GM19099 (cell line): ENCODE data around the gene AP1S1.

Source experiments
- POLR2A ChIP-seq: IDR thresholded peaks from 3 replicates; pipeline ENCODE4 v1.6.1; 2011; ENCODE audit warnings: low read depth; ENCODE audit not compliant: insufficient read length; ENCODE audit errors: extremely low read depth

AP1S1 gene

DNA sequence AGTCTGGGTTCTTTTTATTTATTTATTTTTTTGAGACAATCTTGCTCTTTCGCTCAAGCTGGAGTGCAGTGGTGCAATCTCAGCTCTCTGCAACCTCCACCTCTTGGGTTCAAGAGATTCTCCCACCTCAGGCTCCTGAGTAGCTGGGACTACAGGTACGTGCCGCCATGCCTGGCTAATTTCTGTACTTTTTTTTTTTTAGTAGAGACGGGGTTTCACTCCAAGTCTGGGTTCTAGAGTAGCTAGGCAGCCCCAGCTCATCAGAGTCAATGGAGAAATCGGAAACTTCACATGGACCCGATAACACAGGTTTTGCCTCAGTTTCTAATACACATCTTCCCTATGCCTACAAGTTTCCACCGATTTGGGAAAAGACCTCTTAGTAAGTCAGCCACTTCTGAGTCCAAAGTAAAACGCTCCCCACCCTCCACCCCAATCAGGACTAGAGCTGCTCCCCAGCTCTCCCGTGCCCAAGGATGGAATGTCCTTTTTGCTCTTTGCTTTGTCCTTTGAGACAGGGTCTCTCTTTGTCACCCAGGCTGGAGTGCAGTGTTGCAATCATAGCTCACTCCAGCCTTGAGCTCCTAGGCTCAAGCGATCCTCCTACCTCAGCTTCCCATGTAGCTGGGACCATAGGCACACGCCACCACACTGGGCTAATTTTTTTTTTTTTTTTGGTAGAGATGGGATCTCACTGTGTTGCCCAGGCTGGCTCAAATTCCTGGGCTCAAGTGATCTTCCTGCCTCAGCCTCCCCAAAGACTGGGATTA, 31.2 kb upstream of the AP1S1 start:
- no peak for TF ChIP-seq POLR2A

DNA sequence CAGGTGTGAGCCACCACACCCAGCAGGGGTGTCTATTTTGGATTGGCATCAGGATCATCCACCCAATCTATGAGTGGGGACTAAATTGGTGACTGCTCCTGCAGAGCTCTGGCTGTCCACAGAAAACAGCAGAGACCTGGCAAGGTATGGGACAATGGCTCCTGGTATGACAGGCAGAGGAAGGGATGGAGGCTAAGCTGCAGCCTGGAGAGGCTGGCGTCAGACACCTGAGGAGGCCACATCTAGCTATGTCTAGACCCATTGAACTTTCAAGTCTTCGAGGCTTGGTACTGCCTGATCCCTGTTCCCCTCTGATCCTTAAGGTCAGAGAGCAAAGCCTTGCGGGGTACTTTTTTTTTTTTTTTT, 30.6 kb upstream of the AP1S1 start:
- no peak for TF ChIP-seq POLR2A

DNA sequence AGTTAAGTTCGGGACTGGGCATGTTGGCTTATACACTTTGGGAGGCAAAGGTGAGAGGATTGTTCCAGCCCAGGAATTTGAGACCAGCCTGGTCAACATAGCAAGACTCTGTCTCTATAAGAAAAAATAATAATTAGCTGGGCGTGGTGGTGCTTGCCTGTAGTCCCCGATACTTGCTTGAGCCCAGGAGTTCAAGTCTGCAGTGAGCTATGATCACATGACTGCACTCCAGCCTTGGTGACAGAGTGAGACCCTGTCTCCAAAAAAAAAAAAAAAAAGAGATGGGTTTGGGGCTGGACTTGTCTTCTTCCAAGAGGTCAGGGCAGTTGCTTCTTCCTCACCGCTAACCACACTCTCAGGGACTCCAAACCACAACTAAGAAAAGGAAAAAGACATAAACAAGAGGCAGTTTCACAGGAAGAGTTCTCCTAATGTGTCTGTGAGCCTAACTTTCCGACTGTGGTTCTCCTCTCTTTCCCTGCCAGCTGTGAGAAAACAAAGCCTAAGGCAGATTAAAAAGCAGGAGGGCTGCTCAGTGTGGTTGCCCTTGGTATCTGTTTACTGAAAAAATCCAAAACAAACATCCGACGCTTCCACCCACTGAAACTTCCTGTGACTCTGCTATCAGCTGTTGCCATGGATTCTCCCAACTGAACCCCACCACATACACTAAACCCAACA, 29.8 kb upstream of the AP1S1 start:
- no peak for TF ChIP-seq POLR2A

DNA sequence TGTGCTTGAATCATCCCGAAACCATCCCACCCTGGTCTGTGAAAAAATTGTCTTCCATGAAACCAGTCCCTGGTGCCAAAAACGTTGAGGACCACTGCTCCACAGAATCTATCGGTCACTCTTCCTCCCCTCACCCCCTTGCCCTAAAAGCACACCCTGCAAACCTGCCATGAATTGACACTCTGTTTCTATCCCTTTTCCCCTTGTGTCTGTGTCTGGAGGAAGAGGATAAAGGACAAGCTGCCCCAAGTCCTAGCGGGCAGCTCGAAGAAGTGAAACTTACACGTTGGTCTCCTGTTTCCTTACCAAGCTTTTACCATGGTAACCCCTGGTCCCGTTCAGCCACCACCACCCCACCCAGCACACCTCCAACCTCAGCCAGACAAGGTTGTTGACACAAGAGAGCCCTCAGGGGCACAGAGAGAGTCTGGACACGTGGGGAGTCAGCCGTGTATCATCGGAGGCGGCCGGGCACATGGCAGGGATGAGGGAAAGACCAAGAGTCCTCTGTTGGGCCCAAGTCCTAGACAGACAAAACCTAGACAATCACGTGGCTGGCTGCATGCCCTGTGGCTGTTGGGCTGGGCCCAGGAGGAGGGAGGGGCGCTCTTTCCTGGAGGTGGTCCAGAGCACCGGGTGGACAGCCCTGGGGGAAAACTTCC, 28.2 kb upstream of the AP1S1 start:
- TF ChIP-seq POLR2A = no peak

DNA sequence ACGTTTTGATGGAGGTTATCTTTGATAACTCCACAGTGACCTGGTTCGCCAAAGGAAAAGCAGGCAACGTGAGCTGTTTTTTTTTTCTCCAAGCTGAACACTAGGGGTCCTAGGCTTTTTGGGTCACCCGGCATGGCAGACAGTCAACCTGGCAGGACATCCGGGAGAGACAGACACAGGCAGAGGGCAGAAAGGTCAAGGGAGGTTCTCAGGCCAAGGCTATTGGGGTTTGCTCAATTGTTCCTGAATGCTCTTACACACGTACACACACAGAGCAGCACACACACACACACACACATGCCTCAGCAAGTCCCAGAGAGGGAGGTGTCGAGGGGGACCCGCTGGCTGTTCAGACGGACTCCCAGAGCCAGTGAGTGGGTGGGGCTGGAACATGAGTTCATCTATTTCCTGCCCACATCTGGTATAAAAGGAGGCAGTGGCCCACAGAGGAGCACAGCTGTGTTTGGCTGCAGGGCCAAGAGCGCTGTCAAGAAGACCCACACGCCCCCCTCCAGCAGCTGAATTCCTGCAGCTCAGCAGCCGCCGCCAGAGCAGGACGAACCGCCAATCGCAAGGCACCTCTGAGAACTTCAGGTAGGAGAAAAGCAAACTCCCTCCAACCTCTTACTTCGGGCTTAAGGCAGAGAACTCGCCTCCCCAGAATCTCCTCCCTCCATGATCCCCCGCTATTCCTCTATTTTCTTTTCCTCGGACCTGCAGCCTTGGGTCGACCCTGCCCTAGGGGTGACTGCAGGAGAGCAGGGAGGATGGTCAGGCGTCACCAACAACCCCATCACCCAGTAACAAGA, 27.4 kb upstream of the AP1S1 start, which contains the start of gene SERPINE1:
Gene SERPINE1, plus strand, starts transcription at position 454 of the 809 bp plus-strand sequence. CDS start 1,290 bp downstream, outside the sequence.
- peak; percentile 46 for TF ChIP-seq POLR2A

DNA sequence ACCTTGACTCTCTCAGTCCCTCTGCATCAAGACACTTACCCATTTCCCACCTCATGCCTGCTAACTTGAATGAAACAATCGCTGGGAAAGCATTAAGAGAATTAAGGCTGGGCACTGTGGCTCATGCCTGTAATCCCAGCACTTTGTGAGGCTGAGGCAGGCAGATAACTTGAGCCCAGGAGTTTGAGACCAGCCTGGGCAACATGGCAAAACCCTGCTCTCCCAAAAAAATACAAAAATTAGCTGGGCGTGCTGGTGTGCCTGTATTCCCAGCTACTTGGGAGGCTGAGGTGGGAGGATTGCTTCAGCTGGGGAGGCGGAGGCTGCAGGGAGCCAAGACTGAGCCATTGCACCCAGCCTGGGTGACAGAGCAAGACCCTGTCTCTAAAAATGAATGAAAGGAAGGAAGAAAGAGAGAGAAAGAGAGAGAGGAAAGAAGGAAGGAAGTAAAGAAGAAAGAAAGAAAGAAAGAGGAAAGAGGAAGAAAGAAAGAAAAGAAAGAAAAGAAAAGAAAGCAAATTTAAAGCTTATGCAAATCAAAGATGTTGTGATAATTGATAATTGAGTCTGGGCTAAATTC, 26.7 kb upstream of the AP1S1 start:
- TF ChIP-seq POLR2A = no peak

DNA sequence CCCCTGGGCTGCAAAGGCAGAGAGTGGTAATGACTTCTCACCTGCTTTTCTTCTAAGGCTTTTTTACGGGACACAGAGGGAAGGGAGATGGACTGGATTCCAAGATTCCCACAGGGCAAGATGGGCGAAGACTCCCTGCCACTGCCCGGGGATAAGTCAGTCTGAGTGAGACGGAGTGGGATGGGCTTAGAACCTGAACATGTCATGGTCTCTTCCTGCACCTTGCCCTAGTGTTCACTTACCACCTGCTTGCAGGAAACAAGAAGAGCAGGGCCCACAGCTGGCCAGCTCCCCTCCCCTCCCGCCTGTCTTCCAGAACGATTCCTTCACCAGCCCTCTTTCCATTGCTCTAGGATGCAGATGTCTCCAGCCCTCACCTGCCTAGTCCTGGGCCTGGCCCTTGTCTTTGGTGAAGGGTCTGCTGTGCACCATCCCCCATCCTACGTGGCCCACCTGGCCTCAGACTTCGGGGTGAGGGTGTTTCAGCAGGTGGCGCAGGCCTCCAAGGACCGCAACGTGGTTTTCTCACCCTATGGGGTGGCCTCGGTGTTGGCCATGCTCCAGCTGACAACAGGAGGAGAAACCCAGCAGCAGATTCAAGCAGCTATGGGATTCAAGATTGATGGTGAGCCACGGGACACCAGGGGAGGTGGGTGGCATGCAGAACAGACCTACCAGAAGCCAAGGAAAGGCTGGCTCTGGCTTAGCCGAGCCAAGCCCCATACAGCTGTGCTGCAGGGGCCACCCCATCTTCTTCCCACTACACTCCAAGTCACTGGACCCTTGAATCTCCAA, 26.0 kb upstream of the AP1S1 start:
- TF ChIP-seq POLR2A = no peak

DNA sequence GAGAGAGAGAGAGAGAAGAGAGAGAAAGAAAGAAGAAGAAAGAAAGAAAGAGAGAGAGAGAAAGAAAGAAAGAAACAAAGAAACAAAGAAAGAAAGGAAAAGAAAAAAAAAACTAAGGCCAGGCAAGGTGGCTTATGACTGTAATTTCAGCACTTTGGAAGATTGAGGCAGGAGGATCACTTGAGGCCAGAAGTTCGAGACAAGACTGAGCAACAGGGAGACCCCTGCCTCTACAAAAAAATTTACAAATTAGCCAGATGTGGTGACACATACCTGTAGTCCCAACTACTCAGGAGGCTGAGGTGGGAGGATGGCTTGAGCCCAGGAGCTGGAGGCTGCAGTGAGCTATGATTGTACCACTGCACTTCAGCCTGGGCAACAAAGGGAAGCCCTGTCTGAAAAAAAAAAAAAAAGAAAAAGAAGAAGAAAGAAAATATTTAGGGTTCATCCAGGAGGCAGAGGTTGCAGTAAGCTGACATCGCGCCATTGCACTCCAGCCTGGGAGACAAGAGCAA, 24.6 kb upstream of the AP1S1 start:
- TF ChIP-seq POLR2A = no peak

DNA sequence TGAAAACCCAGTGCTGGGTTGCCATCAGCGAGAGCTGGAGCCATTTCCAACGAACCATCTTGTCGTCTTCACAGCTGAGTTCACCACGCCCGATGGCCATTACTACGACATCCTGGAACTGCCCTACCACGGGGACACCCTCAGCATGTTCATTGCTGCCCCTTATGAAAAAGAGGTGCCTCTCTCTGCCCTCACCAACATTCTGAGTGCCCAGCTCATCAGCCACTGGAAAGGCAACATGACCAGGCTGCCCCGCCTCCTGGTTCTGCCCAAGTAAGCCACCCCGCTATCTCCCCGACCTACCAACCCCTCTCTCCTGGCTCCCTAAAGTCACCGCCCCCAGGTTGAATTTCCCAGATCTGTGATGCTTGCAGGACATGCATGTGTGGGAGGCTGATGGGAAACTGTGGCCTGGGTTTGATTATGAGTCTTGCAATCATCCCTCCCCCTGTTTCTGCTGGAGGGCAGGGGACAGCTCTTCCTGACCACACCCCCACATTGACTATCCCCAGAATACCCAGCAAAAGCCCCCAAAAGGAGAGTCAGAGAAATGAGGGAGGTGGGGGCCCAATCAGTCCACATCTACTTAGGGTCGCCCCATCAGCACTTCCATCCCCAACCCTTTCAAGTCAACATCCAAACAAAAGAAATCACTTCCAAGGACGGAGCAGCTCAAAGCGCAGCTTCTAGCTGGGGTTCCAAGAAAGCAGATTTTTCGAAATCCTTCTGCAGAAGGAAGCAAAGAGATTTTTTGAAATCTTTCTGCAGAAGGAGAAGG, 20.5 kb upstream of the AP1S1 start:
- TF ChIP-seq POLR2A = no peak

DNA sequence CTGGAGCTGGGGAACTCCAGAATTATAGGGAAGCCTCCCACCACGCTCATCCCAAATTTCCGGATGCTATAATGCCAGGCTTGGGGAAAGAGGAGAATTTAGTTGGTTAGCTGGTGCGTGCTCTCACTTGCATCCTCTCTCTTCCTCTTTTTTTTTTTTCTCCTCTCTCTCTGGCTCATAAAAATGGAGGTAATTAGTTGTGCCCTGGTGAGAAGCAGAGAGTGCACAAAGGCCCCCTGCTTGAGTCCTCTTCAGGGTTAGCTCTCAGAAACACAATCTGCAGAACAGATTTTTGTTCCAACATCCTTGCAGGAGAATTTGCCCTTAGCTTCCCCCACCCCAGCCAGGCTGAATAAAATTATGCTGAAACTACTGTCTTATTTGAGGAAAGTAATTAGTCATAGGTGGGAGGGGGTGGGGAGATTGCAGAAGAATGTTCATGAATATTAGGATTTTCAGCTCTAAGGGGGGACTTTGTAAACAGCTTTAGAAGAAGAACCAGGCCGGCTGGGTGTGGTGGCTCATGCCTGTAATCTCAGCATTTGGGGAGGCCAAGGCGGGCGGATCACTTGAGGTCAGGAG, 19.8 kb upstream of the AP1S1 start:
- no peak for TF ChIP-seq POLR2A

DNA sequence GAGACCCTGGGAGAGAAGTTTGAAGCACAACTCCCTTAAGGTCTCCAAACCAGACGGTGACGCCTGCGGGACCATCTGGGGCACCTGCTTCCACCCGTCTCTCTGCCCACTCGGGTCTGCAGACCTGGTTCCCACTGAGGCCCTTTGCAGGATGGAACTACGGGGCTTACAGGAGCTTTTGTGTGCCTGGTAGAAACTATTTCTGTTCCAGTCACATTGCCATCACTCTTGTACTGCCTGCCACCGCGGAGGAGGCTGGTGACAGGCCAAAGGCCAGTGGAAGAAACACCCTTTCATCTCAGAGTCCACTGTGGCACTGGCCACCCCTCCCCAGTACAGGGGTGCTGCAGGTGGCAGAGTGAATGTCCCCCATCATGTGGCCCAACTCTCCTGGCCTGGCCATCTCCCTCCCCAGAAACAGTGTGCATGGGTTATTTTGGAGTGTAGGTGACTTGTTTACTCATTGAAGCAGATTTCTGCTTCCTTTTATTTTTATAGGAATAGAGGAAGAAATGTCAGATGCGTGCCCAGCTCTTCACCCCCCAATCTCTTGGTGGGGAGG, 16.5 kb upstream of the AP1S1 start:
- TF ChIP-seq POLR2A = no peak

DNA sequence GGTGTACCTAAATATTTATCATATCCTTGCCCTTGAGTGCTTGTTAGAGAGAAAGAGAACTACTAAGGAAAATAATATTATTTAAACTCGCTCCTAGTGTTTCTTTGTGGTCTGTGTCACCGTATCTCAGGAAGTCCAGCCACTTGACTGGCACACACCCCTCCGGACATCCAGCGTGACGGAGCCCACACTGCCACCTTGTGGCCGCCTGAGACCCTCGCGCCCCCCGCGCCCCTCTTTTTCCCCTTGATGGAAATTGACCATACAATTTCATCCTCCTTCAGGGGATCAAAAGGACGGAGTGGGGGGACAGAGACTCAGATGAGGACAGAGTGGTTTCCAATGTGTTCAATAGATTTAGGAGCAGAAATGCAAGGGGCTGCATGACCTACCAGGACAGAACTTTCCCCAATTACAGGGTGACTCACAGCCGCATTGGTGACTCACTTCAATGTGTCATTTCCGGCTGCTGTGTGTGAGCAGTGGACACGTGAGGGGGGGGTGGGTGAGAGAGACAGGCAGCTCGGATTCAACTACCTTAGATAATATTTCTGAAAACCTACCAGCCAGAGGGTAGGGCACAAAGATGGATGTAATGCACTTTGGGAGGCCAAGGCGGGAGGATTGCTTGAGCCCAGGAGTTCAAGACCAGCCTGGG, 15.9 kb upstream of the AP1S1 start:
- peak; percentile 35 for TF ChIP-seq POLR2A
